BLaER1 treated with 17β-estradiol and CSF1 and Interleukin-3, amounts not matched to agents 10 nM and 100 nM (cell line): ENCODE measurements around the gene NXPH1.
"Not testable (repeated sequence)": the region's sequence is repeated elsewhere in the genome, so short reads cannot be mapped to it uniquely, and the experiment has no call there.

Experiments
- H3K27ac ChIP-seq, 11 experiments: shearing (Covaris generic); formaldehyde crosslinking; 2 replicates each; pipeline ENCODE4 v1.8.1; 2022
- H3K27me3 ChIP-seq, 11 experiments: shearing (Covaris generic); formaldehyde crosslinking; 2 replicates each; pipeline ENCODE4 v1.8.1; 2022
- H3K36me3 ChIP-seq, 11 experiments: shearing (Covaris generic); formaldehyde crosslinking; 2 replicates each; pipeline ENCODE4 v1.8.1; 2022
- H3K4me1 ChIP-seq, 10 experiments: shearing (Covaris generic); formaldehyde crosslinking; 2 replicates each; pipeline ENCODE4 v1.8.1; 2022
- H3K4me2 ChIP-seq, 11 experiments: shearing (Covaris generic); formaldehyde crosslinking; 2 replicates each; pipeline ENCODE4 v1.8.1; 2022
- H3K4me3 ChIP-seq, 10 experiments: shearing (Covaris generic); formaldehyde crosslinking; 2 replicates each; pipeline ENCODE4 v1.8.1; 2022
- H3K9ac ChIP-seq, 11 experiments: shearing (Covaris generic); formaldehyde crosslinking; 2 replicates each; pipeline ENCODE4 v1.8.1; 2022
- H3K9me3 ChIP-seq, 11 experiments: shearing (Covaris generic); formaldehyde crosslinking; replicated peaks in 1 of 11; 2 replicates each; pipeline ENCODE4 v1.8.1; 2022
- H4K20me1 ChIP-seq, 11 experiments: shearing (Covaris generic); formaldehyde crosslinking; 2 replicates each; pipeline ENCODE4 v1.8.1; 2022
- Cebpa-rat ChIP-seq, 11 experiments: shearing (Covaris generic); IDR thresholded peaks; 2 replicates each; pipeline ENCODE4 v1.8.1; 2022

Gene NXPH1

GRCh38 chr7:8699875-8700624 lies 266.6 kb downstream of the NXPH1 start:
- Histone ChIP-seq H3K4me1 (no peaks in the 10 kb centered on the region), H3K9me3 (no peaks in the 10 kb centered on the region), H3K4me2 (no peak overlapping the region), H3K4me3 (no peak overlapping the region), H3K36me3 (no peaks in the 10 kb centered on the region), H3K27ac (no peak overlapping the region), H3K27me3 (no peaks in the 10 kb centered on the region), H3K9ac (no peak overlapping the region), H4K20me1 (no peaks in the 10 kb centered on the region)
- no peak for TF ChIP-seq Cebpa-rat (IDR thresholded peaks at IDR 0.05)

GRCh38 chr7:8702807-8703206 lies 269.4 kb downstream of the NXPH1 start:
- no peak for TF ChIP-seq Cebpa-rat (IDR thresholded peaks at IDR 0.05)
- Histone ChIP-seq H3K36me3 (no peaks in the 10 kb centered on the region), H4K20me1 (no peaks in the 10 kb centered on the region), H3K9ac (no peak overlapping the region), H3K9me3 (no peaks in the 10 kb centered on the region), H3K4me1 (no peaks in the 10 kb centered on the region), H3K27me3 (no peaks in the 10 kb centered on the region), H3K27ac (no peak overlapping the region), H3K4me2 (no peak overlapping the region), H3K4me3 (no peak overlapping the region)

GRCh38 chr7:8710124-8710523 lies 276.7 kb downstream of the NXPH1 start:
- TF ChIP-seq Cebpa-rat (IDR thresholded peaks at IDR 0.05): no peak
- Histone ChIP-seq H3K27me3 (no peaks in the 10 kb centered on the region), H3K4me2 (no peak overlapping the region), H3K36me3 (no peaks in the 10 kb centered on the region), H3K4me3 (no peak overlapping the region), H3K9ac (no peak overlapping the region), H4K20me1 (no peaks in the 10 kb centered on the region), H3K9me3 (no peaks in the 10 kb centered on the region), H3K4me1 (no peaks in the 10 kb centered on the region), H3K27ac (no peak overlapping the region)

GRCh38 chr7:8714791-8715190 lies 281.4 kb downstream of the NXPH1 start:
- H3K4me1 ChIP-seq: no peaks in the 10 kb centered on the region
- no peak overlapping the region for H3K4me3 ChIP-seq
- no peaks in the 10 kb centered on the region for H3K9me3 ChIP-seq
- H3K36me3 ChIP-seq: no peaks in the 10 kb centered on the region
- H3K9ac ChIP-seq: no peak overlapping the region
- H3K4me2 ChIP-seq: no peak overlapping the region
- H4K20me1 ChIP-seq: no peaks in the 10 kb centered on the region
- no peaks in the 10 kb centered on the region for H3K27me3 ChIP-seq
- no peak for TF ChIP-seq Cebpa-rat (IDR thresholded peaks at IDR 0.05)
- H3K27ac ChIP-seq: no peak overlapping the region

- no peak overlapping the region for H3K9ac ChIP-seq
- H3K9me3 ChIP-seq: no peaks in the 10 kb centered on the region
- no peaks in the 10 kb centered on the region for H4K20me1 ChIP-seq
- no peak overlapping the region for H3K27ac ChIP-seq
- H3K27me3 ChIP-seq: no peaks in the 10 kb centered on the region
- TF ChIP-seq Cebpa-rat (IDR thresholded peaks at IDR 0.05): no peak
- no peaks in the 10 kb centered on the region for H3K4me1 ChIP-seq
- H3K4me2 ChIP-seq: no peak overlapping the region
- H3K36me3 ChIP-seq: no peaks in the 10 kb centered on the region
- H3K4me3 ChIP-seq: no peak overlapping the region
Observed at GRCh38 chr7:8719102-8719501, 285.7 kb downstream of the NXPH1 start.

- Histone ChIP-seq H3K4me2 (no peak overlapping the region), H3K27ac (no peak overlapping the region), H3K9ac (no peak overlapping the region), H3K9me3 (no peaks in the 10 kb centered on the region), H4K20me1 (no peaks in the 10 kb centered on the region), H3K27me3 (no peaks in the 10 kb centered on the region), H3K36me3 (no peaks in the 10 kb centered on the region), H3K4me1 (no peaks in the 10 kb centered on the region), H3K4me3 (no peak overlapping the region)
- TF ChIP-seq Cebpa-rat (IDR thresholded peaks at IDR 0.05): no peak
Observed at GRCh38 chr7:8724080-8724718, 290.8 kb downstream of the NXPH1 start.

GRCh38 chr7:8731756-8732155 lies 298.3 kb downstream of the NXPH1 start:
- not testable (repeated sequence) for H3K9ac ChIP-seq, H4K20me1 ChIP-seq, H3K27ac ChIP-seq, H3K27me3 ChIP-seq, H3K9me3 ChIP-seq, H3K4me1 ChIP-seq, H3K4me3 ChIP-seq, H3K4me2 ChIP-seq, H3K36me3 ChIP-seq

GRCh38 chr7:8739837-8740236 lies 306.4 kb downstream of the NXPH1 start:
- Histone ChIP-seq H3K4me2 (no peak overlapping the region), H3K9me3 (no peaks in the 10 kb centered on the region), H3K4me1 (no peaks in the 10 kb centered on the region), H3K27ac (no peak overlapping the region), H3K27me3 (no peaks in the 10 kb centered on the region), H4K20me1 (no peaks in the 10 kb centered on the region), H3K9ac (no peak overlapping the region), H3K4me3 (no peak overlapping the region), H3K36me3 (no peaks in the 10 kb centered on the region)
- no peak for TF ChIP-seq Cebpa-rat (IDR thresholded peaks at IDR 0.05)

- no peak overlapping the region for H3K27ac ChIP-seq
Observed at GRCh38 chr7:8742837-8743236, 309.4 kb downstream of the NXPH1 start.

GRCh38 chr7:8747338-8747737 lies 313.9 kb downstream of the NXPH1 start:
- no peak overlapping the region for H3K27ac ChIP-seq
- 0 out of 22 replicates have a peak, but pooled peaks cover 0 to 7% (median 0%) of the 10 kb centered on the region in 11 experiments for H3K27me3 ChIP-seq
- H3K4me3 ChIP-seq: no peak overlapping the region
- H3K36me3 ChIP-seq: no peaks in the 10 kb centered on the region
- peaks cover 12 to 21% (median 18%) of the 10 kb centered on the region in 10 experiments for H3K4me1 ChIP-seq
- no peaks in the 10 kb centered on the region for H4K20me1 ChIP-seq
- peak overlapping the region in 10 of 11 experiments; percentile 2 to 66 (median 48); a peak in 16 of 22 replicates for H3K4me2 ChIP-seq
- no peak for TF ChIP-seq Cebpa-rat (IDR thresholded peaks at IDR 0.05)
- H3K9ac ChIP-seq: no peak overlapping the region
- no peaks in the 10 kb centered on the region for H3K9me3 ChIP-seq

More at GRCh38 chr7:8742837-8743236, 309.4 kb downstream of the NXPH1 start:
- Histone ChIP-seq H4K20me1 (no peaks in the 10 kb centered on the region), H3K36me3 (no peaks in the 10 kb centered on the region), H3K4me3 (no peak overlapping the region), H3K9ac (no peak overlapping the region), H3K27me3 (no peaks in the 10 kb centered on the region), H3K4me1 (peaks cover 4 to 11% (median 10%) of the 10 kb centered on the region in 10 experiments; a peak in 17 of 20 replicates), H3K4me2 (no peak overlapping the region), H3K9me3 (no peaks in the 10 kb centered on the region)
- TF ChIP-seq Cebpa-rat (IDR thresholded peaks at IDR 0.05): no peak
